HG03045 (cell line): ENCODE data around the gene CFAP251.
"Not testable (repeated sequence)": the region's sequence is repeated elsewhere in the genome, so short reads cannot be mapped to it uniquely, and the experiment has no call there.

Source experiments
- ATAC-seq: cut with Tn5 transposase; IDR thresholded peaks from one replicate; pipeline ENCODE4 v1.9.1; 2021; ENCODE audit warnings: mild to moderate bottlenecking, moderate library complexity; ENCODE audit not compliant: unreplicated experiment

CFAP251 gene

GRCh38 chr12:121908702-121909101 lies 9.7 kb upstream of the CFAP251 start:
- no peak for ATAC-seq

- ATAC-seq, result no peak
Measured at GRCh38 chr12:121911824-121912585, 6.4 kb upstream of the CFAP251 start.

GRCh38 chr12:121915841-121916321 lies 2.5 kb upstream of the CFAP251 start:
- no peak for ATAC-seq

- ATAC-seq, result no peak
Measured at GRCh38 chr12:121916719-121917118, 1.7 kb upstream of the CFAP251 start.

GRCh38 chr12:121918679-121919038 lies 267 bp downstream of the CFAP251 start:
- ATAC-seq, result peak; percentile 21

GRCh38 chr12:121921066-121921465 lies 2.7 kb downstream of the CFAP251 start:
- ATAC-seq, result no peak

- ATAC-seq, result no peak
Measured at GRCh38 chr12:121925358-121925695, 6.9 kb downstream of the CFAP251 start.

GRCh38 chr12:121926874-121927706 lies 8.7 kb downstream of the CFAP251 start:
- no peak for ATAC-seq

GRCh38 chr12:121927813-121928212 lies 9.4 kb downstream of the CFAP251 start:
- no peak for ATAC-seq

- ATAC-seq, result not testable (repeated sequence)
Measured at GRCh38 chr12:121929545-121929944, 11.2 kb downstream of the CFAP251 start.

GRCh38 chr12:121930862-121931261 lies 12.5 kb downstream of the CFAP251 start:
- no peak for ATAC-seq

GRCh38 chr12:121932176-121932536 lies 13.8 kb downstream of the CFAP251 start:
- ATAC-seq, result no peak

- ATAC-seq, result no peak
Measured at GRCh38 chr12:121932914-121933521, 14.6 kb downstream of the CFAP251 start.

GRCh38 chr12:121933522-121934308 lies 15.3 kb downstream of the CFAP251 start:
- ATAC-seq, result no peak

- ATAC-seq, result no peak
Measured at GRCh38 chr12:121934309-121934664, 15.9 kb downstream of the CFAP251 start.

- ATAC-seq, result no peak
Measured at GRCh38 chr12:121937654-121938053, 19.3 kb downstream of the CFAP251 start.

- no peak for ATAC-seq
Measured at GRCh38 chr12:121939186-121939585, 20.8 kb downstream of the CFAP251 start.

GRCh38 chr12:121939992-121940766 lies 21.8 kb downstream of the CFAP251 start:
- no peak for ATAC-seq

GRCh38 chr12:121942145-121942718 lies 23.8 kb downstream of the CFAP251 start:
- ATAC-seq, result no peak

- no peak for ATAC-seq
Measured at GRCh38 chr12:121943926-121944325, 25.5 kb downstream of the CFAP251 start.
